C1 segment of cervical spinal cord (tissue), 14 donors: ENCODE results near the gene ADGRB3.
A peak's percentile ranks its signal among the peaks of the same experiment; 100 is the strongest.
"Not testable (repeated sequence)": the region's sequence is repeated elsewhere in the genome, so short reads cannot be mapped to it uniquely, and the experiment has no call there.

Experiments used
- DNase-seq, 14 donors: peaks; one replicate each; lab custom pipeline; 2025; lab: John Stamatoyannopoulos, UW

The ADGRB3 gene

DNA sequence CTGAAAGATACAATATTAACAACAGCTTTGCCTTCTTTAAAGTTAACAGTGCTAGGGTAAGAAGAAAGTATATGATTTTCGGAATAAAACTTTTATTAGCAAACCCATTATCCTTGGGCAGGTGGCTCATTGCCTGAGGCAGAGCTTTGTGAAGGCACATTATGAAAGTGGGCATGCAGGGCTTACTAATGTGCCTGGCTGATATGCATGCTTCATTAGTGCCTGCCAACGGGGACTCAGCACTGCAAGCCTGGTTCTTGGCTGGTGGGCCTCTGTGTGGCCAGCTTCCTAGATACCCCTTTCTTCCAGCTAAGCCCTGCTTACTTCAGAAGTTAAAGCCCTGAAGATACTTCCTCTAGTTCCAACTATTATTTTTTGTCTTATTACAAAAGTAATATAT lies 481.6 kb downstream of the ADGRB3 start:
- no peak for DNase-seq

DNA sequence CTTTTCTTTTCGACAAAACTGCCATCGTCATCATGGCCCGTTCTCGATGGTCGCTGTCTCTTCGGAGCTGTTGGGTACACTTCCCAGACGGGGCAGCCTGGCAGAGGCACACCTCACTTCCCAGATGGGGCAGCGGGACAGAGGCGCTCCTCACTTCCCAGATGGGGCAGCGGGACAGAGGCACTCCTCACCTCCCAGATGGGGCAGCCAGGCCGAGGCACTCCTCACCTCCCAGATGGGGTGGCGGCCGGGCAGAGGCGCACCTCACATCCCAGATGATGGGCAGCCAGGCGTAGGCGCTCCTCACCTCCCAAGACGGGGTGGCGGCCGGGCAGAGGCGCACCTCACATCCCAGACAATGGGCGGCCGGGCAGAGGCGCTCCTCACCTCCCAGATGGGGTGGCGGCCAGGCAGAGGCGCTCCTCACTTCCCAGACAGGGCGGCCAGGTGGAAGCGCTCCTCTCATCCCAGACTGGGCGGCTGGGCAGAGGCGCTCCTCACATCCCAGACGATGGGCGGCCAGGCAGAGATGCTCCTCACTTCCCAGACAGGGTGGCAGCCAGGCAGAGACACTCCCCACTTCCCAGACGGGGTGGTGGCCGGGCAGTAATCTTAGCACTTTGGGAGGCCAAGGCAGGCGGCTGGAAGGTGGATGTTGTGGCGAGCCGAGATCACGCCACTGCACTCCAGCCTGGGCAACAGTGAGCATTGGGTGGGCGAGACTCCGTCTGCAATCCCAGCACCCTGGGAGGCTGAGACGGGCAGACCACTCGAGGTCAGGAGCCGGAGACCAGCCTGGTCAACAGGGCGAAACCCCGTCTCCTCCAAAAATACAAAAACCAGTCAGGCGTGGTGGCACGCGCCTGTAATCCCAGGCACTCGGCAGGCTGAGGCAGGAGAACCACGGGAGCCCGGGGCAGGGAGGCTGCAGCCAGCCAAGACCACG lies 486.7 kb downstream of the ADGRB3 start:
- not testable (repeated sequence) for DNase-seq

DNA sequence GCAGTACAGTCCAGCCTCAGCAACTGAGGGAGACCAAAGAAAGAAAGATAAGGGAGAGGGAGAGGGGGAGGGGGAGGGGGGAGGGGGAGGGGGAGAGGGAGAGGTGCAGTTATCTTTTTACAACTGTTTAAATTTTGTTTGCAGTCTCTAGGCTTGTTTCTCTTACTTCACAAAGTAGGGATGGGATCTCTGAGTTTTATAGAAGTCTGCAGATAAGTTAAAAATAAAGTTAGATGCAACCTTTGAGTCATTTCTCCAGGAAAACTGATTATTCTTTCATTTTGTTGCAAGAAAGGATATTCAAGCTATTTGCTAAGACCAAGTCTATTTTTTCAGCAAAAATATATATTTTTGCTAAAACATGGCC lies 487.3 kb downstream of the ADGRB3 start:
- DNase-seq: no peak

DNA sequence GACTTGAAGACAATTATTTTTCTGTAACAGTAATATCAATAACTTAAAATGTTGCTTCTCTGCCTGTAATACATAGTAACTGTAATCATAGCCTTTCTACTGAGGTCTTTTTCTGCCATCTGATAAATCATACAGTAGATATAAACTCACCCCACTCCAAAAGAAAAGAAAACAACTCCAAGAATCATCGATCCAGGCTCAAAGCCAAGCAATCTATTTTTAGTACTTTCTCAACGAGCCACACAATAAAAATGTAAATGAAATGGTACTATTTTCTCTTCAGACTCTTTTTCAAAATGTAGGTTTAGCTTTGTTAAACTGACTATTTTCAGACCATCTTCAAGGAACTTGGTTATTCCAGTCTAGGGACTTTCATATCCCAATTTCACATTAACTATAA lies 493.3 kb downstream of the ADGRB3 start:
- no peak for DNase-seq

DNA sequence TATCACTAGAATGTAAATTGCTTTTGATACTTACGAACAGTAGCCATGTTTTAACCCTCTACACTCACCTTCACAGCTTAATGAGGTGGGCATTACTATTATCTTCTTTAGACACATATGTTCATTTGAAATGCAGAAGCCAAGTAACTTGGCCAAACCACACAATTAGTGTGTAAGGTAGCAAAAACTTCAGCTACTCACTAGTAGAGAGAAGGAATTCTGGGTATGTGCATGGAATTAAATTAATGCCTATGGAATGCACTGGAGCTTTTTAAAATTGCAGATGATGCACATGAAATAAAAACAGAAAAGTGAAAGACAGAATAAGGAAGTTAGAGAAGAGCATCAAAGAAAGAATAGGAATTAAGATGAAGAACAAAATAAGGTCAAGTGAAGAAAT lies 494.0 kb downstream of the ADGRB3 start:
- DNase-seq: no peak

DNA sequence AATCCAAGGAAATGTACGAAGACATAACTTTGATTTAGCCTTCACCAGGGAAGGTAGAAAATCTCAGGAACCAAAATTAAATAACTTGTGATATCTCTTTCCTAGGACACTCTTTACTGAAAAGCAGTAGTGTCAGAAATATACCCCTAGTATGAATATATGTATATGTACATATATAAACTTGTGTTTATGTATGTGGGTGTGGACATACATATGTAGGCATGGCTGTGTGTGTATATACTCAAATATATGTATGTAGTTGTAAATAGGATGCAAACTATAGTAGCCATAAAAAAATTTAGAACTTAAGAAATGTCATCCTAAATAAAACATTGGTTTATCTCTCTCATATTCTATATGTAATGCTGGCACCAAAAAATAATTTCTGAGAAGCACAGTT lies 500.8 kb downstream of the ADGRB3 start:
- DNase-seq: no peak

DNA sequence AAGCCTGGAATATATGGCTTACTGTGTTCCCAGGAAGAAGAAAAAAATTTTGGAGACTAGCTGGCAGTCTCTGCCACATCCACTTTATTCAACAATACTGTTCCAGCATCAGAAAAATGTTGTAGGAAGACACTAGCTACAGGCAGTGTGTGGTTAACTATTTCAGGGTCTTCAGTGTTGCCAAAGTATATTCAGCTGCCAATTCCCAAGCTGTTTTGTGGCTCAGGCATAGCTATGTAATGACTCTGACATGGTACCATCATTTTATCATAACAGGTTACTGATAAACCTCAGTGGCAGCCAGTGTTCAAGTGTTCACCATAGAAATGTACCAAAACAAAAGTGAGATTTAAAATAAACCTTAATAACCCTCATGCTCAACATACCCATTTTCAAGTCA lies 503.1 kb downstream of the ADGRB3 start:
- peak in 1 of 14 donors; percentile 15 for DNase-seq

DNA sequence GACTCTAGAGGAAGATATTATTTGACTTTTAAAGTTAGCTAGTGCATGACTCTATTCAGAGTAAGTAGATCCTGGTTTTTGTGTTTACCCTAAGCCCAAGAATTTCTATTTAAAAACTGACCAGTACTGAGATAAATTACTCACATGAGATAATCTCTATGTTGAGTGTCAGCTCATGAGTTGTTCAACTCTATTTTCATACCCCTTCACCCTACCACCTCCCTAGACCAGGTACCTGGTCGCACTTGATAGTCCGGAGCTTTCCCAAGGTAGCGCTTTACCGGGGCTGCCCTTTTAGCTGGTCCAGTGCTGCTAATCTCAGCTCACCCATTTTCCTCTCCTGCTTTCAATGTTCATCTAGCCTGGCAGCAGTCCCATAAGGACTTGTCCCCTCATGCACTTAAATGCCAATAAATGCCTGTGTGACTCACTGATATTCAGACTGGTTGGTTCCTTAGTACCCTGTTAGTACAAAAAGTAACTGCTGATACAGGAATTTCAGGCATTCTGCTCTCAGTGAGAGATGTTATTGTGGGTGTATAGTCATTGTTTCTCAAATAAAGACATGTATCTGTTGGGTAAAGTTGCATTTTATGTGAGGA lies 503.9 kb downstream of the ADGRB3 start:
- peak in 1 of 14 donors; percentile 4 for DNase-seq

DNA sequence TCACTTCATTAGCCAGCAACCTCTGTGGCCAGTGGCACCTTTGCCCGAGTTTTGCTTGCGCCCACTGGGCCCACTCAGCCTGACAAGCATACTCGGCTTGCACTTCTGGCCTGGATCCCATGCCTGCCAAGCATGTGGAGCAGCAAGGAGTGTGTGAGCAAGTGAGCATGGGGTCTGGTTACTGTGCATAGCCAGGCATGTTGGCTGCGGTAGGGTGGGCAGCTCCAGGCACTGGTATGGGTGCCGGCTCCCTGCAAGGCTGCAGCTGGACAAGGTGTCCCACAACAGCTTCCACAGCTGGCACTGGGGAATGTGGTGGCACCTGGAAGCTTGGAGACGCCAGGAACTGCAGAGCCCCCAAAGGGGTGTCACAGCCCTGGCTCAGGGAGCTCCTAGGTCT lies 510.0 kb downstream of the ADGRB3 start:
- DNase-seq: no peak

DNA sequence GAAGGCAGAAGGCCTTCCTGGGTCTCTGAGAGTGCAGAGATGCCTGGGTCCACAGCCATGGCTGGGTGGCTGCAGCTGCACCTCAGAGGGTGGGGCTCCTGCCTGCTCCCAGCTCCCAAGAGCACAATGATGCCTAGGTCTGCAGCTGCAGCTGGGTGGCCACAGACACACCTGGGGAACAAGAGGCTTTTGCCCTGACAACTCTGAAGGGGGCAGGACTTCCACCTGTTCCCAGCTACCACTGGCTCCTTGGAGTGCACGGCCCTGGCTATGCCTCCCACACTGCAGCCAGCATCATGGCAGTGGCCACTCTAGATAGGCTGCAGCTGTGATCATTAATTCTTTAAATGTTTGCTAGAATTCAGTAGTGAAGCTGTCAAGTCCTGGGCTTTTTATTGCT lies 511.3 kb downstream of the ADGRB3 start:
- DNase-seq: no peak

DNA sequence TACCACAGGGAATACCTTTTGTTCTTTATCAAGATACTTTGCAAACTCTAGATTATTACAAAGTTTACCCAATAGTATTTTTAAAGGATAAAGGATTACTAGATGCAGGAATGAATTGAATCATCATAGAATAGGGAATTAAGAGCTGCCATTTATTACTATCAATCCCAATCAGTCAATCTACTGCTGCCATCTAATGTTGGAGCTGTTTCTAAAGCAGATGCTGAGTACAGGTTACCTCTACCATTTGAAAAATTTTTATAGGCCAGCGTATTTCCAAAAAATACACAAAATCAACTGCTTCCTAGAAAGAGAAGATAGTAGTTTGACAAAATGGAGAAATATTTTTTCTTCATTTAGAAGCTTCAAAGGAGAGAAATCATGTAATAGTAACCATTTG lies 520.4 kb downstream of the ADGRB3 start:
- no peak for DNase-seq

DNA sequence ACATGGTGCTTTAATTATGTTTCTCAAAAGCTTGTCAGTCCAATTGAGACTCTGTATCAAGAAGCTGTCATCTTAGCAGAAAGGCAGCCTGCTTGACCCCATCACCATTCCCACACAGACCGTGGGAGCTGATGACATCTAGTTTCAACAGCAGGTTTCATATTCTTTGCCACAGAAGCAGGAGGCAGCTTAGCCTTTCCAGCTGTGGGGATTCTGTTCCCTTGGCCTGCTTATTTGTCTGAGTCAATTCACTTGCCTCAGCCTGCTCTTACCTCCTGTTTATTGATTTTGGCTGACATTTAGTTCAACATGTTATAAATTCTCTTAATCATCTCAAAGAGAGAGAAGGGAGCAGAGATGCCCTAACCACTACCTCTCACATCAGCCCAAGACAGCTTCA lies 527.7 kb downstream of the ADGRB3 start:
- no peak for DNase-seq

DNA sequence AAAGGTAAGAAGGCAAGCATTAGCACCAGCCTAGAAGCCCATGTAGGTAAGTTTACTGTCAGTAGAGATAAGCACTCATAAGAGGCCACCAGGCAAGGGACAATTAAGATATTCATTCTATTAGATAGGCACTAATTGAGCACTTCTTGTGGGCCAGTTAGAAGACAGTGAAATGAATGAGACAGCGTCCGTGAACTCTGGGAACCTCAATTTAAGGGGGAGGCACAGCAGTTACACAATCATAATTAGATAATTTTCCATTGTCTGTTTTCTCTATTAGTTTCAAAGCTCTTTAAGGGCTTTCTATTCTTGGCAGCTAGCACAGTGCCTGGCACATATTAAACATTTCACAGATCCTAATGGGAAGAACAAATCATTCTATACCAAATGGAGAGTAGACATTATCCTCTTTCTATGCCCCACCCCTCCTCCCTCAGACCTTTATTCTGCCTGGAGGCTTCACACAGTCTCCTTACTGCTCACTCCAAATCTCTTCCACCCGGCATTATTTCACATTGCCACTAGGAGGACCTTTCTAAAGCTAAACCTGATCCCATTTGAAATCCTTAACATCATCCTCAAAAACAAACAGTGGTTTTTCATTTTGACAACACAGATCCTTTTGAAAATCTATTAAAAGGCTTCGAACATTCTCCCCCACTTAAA lies 529.6 kb downstream of the ADGRB3 start:
- DNase-seq: peak in 1 of 14 donors; percentile 3

DNA sequence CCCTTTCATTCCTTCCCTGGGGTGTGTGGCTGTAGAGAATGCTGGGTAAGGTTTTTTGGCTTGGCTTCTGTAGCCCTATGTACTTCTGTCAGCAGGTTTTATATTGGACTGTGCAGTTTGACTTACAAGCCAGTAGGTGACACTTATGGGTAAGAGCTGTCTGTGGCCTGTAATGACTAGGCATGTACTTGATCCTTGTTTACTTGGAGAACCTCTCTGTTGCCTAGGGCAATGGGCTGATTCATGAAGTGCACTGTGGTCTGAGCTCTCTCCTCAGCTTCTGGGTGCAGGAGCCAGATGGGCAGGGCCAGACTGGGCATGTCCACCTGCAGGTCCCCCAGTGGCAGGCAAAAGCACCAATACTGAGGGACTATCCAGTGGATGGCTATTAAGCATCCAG lies 544.6 kb downstream of the ADGRB3 start:
- no peak for DNase-seq

DNA sequence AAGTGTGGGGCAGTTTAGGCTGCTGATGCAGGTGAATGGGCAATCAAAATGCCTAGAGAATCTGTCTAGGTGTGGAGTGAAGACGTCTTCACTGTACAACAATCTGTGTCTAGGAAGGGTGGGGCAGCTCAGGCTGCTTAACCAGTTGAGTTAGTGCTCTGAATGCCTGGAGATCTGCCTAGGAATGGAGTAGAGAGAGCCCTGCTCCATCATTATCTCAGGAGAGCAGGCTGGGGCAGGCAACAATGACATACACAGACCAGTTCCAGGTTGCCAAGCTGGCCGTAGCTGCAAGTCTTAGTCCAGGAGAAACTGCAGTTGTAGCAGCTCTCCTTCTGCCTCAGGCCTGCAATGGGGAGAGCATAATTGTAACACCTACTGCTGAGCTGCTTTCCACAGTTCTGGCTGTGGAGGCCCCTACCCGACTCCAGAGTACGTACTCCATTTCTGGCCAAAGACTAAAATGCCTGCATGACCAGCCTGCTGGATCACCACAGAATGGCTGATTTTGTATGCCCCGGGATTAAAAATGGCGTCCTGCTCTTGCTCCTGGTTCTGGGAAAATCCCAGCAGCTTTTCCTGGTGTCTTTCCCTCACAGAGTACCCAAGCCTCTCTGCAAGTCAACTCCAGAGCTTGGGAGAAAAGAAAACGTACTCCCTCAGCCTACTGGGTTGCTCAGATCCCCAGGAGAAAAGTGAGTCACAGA lies 545.4 kb downstream of the ADGRB3 start:
- no peak for DNase-seq

DNA sequence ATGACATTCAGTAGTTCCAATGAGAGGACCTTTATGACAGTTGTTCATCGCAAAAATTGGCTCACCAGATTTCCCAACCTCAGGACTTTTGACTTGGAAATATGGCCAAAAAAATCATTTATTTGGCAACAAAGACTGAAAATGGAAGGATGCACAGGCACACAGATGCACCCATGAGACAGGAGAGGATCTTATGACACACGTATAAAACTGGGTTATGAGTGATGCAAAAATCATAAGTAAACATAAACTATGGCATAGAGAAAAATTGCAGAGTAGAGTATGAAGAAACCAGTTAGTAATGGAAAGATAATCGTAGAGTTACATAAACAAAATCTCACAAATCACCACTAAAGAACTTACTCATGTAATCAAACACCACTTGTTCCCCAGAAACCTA lies 546.9 kb downstream of the ADGRB3 start:
- DNase-seq: no peak

DNA sequence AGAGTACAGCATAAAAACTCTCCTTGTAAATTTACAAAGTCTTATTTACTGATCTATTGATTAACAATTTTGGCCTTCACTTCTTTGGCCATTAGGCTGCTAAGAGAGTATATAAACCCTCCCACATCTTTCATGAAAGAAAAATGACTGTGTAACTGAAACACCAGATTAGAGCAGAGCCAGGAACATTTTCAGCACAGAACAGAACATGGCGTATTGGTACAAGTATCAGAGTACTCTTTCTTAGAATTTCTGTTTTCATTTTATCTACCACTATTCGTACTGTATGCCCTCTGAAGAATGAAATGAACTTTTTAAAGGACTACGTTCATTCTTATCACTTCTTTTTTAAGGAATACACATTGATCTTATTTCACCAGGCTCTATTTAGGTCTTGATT lies 550.2 kb downstream of the ADGRB3 start:
- DNase-seq: no peak

DNA sequence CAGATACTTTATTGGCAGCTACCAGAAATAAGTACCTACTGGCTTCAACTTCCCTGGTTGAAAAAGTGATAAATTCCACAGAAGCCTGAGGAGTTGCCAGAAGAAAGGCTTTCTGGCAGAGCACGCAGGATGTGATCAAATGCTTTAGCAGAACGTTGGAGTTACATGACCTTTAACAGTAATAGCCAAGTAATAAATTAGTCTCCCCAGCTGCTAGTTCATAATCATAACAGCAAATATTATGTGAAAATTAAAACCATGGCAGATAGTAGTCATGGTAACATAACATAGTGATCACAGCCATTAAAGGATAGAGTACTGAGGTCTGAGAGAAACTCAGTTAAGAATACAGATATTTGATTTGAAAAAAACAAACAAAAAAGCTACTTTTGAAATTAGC lies 567.7 kb downstream of the ADGRB3 start:
- DNase-seq: no peak

DNA sequence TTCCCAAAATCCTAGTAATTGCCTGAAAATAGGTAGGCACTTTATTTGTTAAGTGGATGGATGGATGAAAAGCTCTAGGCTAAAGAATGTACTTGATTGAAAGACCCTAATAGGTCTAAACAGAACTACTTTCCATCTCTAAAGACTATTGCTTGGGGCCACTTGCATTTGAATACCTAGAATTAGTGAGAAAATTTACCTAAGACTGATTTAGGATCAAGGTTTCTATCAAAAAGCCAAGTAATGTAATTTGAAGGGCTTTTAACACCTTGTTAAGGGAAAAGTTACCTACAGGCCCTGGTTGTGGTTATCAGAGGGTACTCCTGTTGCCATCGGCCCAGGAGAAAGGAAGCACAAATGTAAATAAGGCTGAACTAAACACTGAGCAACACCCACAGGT lies 581.0 kb downstream of the ADGRB3 start:
- no peak for DNase-seq

DNA sequence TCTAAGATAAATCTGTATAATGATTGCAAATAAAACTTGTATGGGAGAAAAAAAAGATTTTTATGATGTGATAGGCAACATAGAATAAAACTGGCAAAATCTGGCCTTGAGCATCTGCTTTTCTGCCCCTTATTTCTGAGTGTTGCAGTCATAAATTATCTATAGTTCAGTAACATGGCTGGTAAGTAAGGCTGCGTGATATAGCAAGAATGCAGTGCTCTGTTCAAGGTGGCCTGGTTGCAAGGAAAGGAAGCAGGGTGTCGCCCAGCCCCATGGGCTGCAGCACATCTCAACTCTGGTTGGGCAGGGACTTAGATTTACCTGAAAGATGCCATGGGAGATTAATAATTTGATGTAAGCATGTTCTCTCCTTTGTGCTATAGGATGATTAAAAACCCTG lies 582.3 kb downstream of the ADGRB3 start:
- DNase-seq: no peak

DNA sequence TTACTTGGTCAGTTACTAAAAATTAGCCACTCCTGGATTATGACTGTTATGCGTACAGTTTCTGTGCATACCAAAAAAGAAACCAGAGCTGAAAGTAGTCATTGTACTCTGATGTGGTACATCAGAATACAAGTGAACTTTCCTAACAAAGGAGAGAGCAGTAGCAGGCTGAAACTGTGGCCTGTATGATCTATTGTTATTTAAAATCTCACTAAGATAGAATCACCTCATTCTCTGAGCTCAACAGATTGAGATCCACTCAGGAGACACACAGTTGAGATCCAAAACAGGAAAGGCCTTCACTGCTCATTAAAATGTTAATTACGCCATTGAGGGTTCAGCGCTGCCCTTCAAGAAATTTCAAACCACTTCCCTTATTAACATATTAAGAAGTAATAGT lies 585.3 kb downstream of the ADGRB3 start:
- DNase-seq: no peak

DNA sequence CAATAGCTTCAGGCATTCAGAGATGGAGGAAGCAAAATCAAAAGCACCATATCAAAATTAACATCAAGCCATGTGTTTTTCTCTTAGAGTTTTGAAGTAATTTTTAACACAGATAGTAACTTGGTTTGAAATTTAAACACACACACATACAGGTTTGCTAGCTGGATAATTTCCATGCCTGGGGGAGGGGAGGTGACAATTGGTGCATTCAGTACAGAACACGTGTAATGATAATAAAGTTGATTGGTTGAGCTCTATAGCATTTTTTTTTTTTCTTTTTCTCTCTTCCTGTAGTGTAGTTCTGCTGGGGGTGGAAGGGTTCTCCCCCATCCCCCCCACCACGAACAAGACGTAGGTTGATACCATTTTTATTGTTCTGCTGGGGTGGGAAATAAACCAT lies 596.9 kb downstream of the ADGRB3 start:
- DNase-seq: peak in 1 of 14 donors; percentile 63
